HCT116 (cell line): Measurements from ENCODE around the gene MAN1A1.

ENCODE experiments used
- CTCF ChIP-seq, 3 experiments: fragments of 200-600 bp in 1 of 3; sonication (generic) in 1 of 3; IDR thresholded peaks in 2 of 3; conservative IDR thresholded peaks in 1 of 3; 2 replicates each; pipeline ENCODE4 v1.5.1; 2012 to 2017; ENCODE audit warnings: low read depth in 2 of 3, low read length in 2 of 3, antibody characterized with exemption in 1 of 3, borderline replicate concordance in 1 of 3, control low read depth in 1 of 3, mild to moderate bottlenecking in 1 of 3, mixed read lengths in 1 of 3, mixed run types in 1 of 3, moderate library complexity in 1 of 3; ENCODE audit not compliant: insufficient read depth in 1 of 3
- SRF ChIP-seq: IDR thresholded peaks from 2 replicates; pipeline ENCODE4 v1.6.1; 2012; ENCODE audit warnings: low read depth

GRCh38 chr6:119270545-119270944 is 79.0 kb downstream of the MAN1A1 start:
- TF ChIP-seq SRF (no peak), CTCF (IDR thresholded peaks at IDR 0.05 in 2 of 3, conservative IDR thresholded peaks at IDR 0.05 in 1 of 3; ENCODE audit: borderline replicate concordance in 1 of 3, insufficient read depth in 1 of 3, low read depth in 2 of 3, low read length in 2 of 3) (no peak)
